Vagina (tissue), 2 donors: ENCODE results near the gene DNM1L.

ENCODE experiments used
- POLR2A ChIP-seq, 2 donors: fragments of 450-650 bp; IDR thresholded peaks; one replicate each; pipeline ENCODE4 v1.6.1; 2017; ENCODE audit warnings: antibody characterized with exemption in 2 of 2, mild to moderate bottlenecking in 2 of 2, moderate library complexity in 2 of 2
- POLR2AphosphoS5 ChIP-seq, 2 donors: sonication (generic); formaldehyde crosslinking; IDR thresholded peaks; one replicate each; pipeline ENCODE4 v1.9.0; 2017; ENCODE audit warnings: antibody characterized with exemption in 2 of 2, mild to moderate bottlenecking in 2 of 2, low read depth in 1 of 2; ENCODE audit not compliant: insufficient read depth in 1 of 2
- TF ChIP-seq, protein P1 (sequence below), 3 experiments: fragments of 450-650 bp in 2 of 3; fragments of 200-600 bp in 1 of 3; sonication (generic) in 1 of 3; IDR thresholded peaks; one replicate each; pipeline ENCODE4 v1.5.1; 2017 to 2019; ENCODE audit warnings: antibody characterized with exemption in 3 of 3, mild to moderate bottlenecking in 2 of 3, moderate library complexity in 2 of 3

GRCh38 chr12:32688786-32689185 lies 9.7 kb downstream of the DNM1L start:
- TF ChIP-seq, protein P1, sequence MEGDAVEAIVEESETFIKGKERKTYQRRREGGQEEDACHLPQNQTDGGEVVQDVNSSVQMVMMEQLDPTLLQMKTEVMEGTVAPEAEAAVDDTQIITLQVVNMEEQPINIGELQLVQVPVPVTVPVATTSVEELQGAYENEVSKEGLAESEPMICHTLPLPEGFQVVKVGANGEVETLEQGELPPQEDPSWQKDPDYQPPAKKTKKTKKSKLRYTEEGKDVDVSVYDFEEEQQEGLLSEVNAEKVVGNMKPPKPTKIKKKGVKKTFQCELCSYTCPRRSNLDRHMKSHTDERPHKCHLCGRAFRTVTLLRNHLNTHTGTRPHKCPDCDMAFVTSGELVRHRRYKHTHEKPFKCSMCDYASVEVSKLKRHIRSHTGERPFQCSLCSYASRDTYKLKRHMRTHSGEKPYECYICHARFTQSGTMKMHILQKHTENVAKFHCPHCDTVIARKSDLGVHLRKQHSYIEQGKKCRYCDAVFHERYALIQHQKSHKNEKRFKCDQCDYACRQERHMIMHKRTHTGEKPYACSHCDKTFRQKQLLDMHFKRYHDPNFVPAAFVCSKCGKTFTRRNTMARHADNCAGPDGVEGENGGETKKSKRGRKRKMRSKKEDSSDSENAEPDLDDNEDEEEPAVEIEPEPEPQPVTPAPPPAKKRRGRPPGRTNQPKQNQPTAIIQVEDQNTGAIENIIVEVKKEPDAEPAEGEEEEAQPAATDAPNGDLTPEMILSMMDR (IDR thresholded peaks at IDR 0.05) = no peak
- TF ChIP-seq POLR2AphosphoS5 (IDR thresholded peaks at IDR 0.05; ENCODE audit: insufficient read depth in 1 of 2, low read depth in 1 of 2) (no peak), POLR2A (IDR thresholded peaks at IDR 0.05) (no peak)
